Measurements from ENCODE around the gene ADCY5. TPM values are rescaled to one million over a fixed set of nuclear protein-coding genes. Genes with fewer than 3 reads are reported as not detected.

The ADCY5 gene
- total RNA-seq, 1 donor from 2014 or later: not detected

- no peak for TF ChIP-seq CTCF (IDR thresholded peaks at IDR 0.05; ENCODE audit: insufficient read depth, low read length, severe bottlenecking)
- DNase-seq (ENCODE audit: low read depth) (no peak), FAIRE-seq (no peak)
Measured at GRCh38 chr3:123479891-123480290, 31.0 kb upstream of the ADCY5 start.

DNA sequence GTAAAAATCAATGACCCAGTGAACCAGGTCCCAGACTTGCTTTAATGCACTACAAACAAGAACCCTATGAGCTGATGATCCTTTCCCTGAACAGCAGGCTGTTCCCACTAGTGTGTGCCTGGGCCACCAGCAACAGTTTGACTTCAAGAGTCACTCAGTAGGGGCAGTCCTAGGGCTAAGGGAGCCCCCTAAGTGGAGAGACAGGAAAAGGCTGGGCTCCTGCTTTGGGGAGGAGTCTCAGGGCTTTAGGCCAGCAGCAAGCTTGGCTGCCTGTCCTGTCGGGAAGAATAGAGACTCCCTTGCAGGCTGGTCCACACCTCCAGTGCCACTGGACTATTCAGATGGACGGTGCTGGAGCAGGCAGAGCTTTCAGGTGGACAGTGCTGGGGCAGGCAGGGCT lies 29.4 kb upstream of the ADCY5 start:
- TF ChIP-seq CTCF (IDR thresholded peaks at IDR 0.05; ENCODE audit: insufficient read depth, low read length, severe bottlenecking): no peak
- FAIRE-seq (peak; percentile 32), DNase-seq (ENCODE audit: low read depth) (no peak)
- no peak overlapping the region for H3K4me3 ChIP-seq (ENCODE audit: low read depth, low read length)
- H3K27me3 ChIP-seq (ENCODE audit: control insufficient read depth, insufficient read depth, low read length): peaks cover 6% of the 10 kb centered on the region
- no peaks in the 10 kb centered on the region for H3K36me3 ChIP-seq (ENCODE audit: control insufficient read depth, insufficient read depth, low read length)

More at GRCh38 chr3:123479891-123480290, 31.0 kb upstream of the ADCY5 start:
- H3K36me3 ChIP-seq (ENCODE audit: control insufficient read depth, insufficient read depth, low read length): no peaks in the 10 kb centered on the region
- no peak overlapping the region for H3K4me3 ChIP-seq (ENCODE audit: low read depth, low read length)
- peaks cover 6% of the 10 kb centered on the region for H3K27me3 ChIP-seq (ENCODE audit: control insufficient read depth, insufficient read depth, low read length)

DNA sequence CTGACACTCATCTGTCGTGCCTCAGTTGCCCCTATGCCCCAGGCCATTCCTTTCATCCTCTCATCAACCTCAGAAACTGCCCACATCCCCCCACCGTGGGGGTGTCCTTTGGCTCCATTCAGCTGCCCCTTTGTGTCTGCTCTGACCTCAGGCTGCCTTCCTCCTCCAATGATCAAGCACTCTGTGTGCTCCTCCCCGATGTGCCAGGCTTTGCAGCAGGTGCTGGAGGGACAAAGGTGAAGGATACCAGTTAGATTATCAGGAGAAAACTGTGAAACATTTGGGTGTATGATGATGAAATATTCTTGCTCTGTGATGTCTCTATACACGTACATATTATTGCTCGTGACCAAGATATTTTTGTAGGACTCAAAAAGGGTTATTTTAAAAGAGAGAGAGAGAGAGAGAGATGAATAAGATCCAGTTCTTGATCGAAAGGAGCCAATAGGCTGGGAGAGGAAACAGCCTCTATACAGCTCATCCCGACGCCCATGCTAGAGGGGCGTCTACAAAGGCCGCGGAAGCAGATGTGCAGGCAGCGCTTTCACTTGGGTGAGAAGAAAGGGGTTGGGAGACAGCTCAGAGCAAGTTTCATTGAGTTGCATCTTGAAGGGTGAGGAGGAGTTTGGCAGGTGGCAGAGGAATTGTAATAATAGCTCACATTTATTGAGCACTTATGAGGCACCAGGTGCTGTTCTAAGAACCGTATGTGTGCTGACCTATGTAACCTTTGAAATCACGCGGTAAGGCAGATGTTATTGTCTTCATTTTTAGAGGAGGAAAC lies 28.3 kb upstream of the ADCY5 start:
- Histone ChIP-seq H3K4me3 (ENCODE audit: low read depth, low read length) (no peak overlapping the region), H3K36me3 (ENCODE audit: control insufficient read depth, insufficient read depth, low read length) (no peaks in the 10 kb centered on the region), H3K27me3 (ENCODE audit: control insufficient read depth, insufficient read depth, low read length) (peaks cover 6% of the 10 kb centered on the region)
- TF ChIP-seq CTCF (IDR thresholded peaks at IDR 0.05; ENCODE audit: insufficient read depth, low read length, severe bottlenecking): no peak
- DNase-seq (ENCODE audit: low read depth): no peak
- no peak for FAIRE-seq

- no peak for FAIRE-seq
- no peak for DNase-seq (ENCODE audit: low read depth)
- Histone ChIP-seq H3K4me3 (ENCODE audit: low read depth, low read length) (no peak overlapping the region), H3K27me3 (ENCODE audit: control insufficient read depth, insufficient read depth, low read length) (peaks cover 6% of the 10 kb centered on the region), H3K36me3 (ENCODE audit: control insufficient read depth, insufficient read depth, low read length) (no peaks in the 10 kb centered on the region)
- no peak for TF ChIP-seq CTCF (IDR thresholded peaks at IDR 0.05; ENCODE audit: insufficient read depth, low read length, severe bottlenecking)
Measured at GRCh38 chr3:123475786-123476185, 26.9 kb upstream of the ADCY5 start.

DNA sequence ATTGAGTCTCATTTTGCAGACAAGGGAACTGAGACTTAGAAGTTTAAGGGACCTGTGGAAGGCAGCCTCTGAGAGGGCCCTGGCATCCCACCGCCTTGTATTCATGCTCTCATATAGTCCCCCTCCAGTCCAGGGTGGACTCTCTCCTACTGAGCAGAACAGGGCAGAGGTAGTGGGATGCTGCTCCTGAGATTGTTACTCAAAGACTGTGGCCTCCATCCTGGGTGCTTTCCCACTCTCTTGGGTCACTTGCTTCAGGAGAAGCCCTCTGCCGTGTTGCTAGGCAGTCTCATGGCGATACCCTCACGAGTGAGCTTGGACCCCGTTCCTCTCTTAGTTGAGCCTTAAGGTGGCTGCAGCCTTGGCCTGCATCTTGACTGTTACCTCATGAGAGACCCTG lies 22.2 kb upstream of the ADCY5 start:
- no peaks in the 10 kb centered on the region for H3K36me3 ChIP-seq (ENCODE audit: control insufficient read depth, insufficient read depth, low read length)
- DNase-seq (ENCODE audit: low read depth): no peak
- peaks cover 2% of the 10 kb centered on the region for H3K27me3 ChIP-seq (ENCODE audit: control insufficient read depth, insufficient read depth, low read length)
- no peak for FAIRE-seq
- no peak for TF ChIP-seq CTCF (IDR thresholded peaks at IDR 0.05; ENCODE audit: insufficient read depth, low read length, severe bottlenecking)
- H3K4me3 ChIP-seq (ENCODE audit: low read depth, low read length): no peak overlapping the region

Measured in bronchial epithelial cell (primary cell).